Measurements from ENCODE around the gene UEVLD.
"Not testable (repeated sequence)": the region's sequence is repeated elsewhere in the genome, so short reads cannot be mapped to it uniquely, and the experiment has no call there.

UEVLD gene

DNA sequence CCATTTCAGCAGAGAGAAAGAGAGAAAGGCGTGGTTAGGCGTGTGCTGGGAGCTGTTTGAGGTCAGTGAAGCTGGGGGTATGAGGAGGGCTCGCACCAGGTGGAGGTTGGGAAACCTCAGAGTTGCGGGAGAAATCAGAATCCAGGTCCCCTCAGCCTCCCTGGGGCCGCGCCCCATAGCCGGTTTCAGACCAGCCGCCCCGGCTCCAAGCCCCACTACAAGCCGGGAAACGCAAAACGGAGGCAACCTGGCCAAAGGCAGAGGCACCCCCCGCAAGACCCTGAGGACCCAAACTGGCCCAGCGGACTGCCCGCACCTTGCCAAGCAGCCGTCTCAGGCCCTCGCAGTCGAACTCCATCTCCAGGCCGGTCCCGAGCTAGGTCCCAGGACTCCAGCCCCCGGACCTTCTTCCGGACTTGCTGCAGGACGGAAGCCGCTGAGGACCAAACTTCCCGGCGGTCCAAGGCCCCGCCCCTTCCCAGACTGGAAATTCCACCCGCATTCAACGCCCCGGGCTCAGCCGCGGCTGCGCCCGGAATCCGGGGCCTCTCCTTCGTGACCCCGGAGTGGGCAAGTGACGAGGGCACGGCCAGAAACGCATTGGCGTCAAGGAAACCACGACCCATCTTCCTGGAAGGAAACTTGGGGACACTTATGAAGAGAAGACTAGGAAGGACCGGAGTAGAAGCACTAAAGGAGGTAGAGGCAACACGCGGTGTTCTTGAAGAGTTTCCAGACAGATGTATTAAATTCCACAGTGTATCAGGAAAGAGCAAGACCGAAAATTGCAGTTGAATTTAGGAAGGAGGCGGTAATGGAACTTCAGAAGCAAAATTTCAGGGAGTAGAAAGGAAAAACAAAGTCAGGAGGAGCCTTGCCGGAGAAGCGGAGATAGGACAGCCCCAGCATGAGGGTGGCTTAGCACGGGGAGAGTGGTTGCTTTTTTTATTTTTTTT is at the start of gene UEVLD:
TSS of gene UEVLD (minus strand) at position 438 of the 956 bp plus-strand sequence. CDS start at position 358, 80 bp downstream.
- DNase-seq = peak in 55 of 56 donors; percentile 49 to 91 (median 81)

DNA sequence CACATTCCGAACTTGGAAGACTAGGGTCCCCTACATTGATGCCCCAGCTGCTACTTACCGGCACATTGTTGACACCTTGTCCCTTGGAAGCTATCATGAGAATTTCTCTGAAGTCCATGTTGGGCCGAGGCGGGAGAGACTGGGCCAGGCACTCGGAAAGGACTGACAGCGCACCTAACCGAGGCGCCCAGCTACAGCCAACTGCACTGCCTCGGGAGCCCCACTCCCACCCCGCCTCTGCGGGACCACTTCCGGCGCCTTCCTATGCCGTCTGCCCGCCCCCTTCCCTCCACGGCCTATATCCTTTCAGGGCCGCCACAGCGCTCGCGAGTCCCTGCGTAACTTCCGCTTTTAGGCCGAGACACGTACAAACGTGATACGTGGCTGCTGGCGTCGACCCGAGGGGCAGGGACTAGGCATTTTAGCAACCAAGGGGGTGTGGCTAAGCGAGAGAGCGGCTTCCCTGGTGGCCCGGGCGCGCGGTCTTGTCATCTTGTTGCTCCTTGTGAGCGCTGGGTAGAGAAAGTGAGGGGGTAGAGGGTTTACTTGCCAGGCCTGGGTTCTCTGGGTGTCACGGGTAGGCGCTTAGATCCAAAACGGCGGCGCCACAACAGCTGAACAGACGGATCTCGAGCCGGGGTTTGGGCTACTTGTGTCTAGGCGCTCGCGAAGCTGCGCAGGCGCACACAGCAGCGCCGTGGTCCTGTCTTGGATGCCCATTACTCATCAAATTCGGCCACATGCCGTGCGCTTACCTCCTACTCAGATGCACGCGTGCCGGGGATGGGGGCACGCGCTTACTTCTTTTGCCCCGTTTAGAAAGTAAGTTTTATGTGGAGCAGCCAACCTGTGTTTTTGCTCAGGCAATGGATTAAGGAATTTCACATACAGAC is 45.9 kb upstream of the UEVLD start, which contains the start of gene SPTY2D1:
TSS of gene SPTY2D1 (minus strand) at position 203 of the 893 bp plus-strand sequence. CDS start at position 118, 85 bp downstream.
- peak; percentile 81 to 100 (median 98) for DNase-seq

GRCh38 chr11:18633256-18634139 is 45.0 kb upstream of the UEVLD start:
- no peak for DNase-seq

GRCh38 chr11:18632841-18633240 is 44.3 kb upstream of the UEVLD start:
- DNase-seq = no peak

GRCh38 chr11:18624161-18624560 is 35.6 kb upstream of the UEVLD start:
- no peak for DNase-seq

GRCh38 chr11:18623707-18624106 is 35.2 kb upstream of the UEVLD start:
- no peak for DNase-seq

DNA sequence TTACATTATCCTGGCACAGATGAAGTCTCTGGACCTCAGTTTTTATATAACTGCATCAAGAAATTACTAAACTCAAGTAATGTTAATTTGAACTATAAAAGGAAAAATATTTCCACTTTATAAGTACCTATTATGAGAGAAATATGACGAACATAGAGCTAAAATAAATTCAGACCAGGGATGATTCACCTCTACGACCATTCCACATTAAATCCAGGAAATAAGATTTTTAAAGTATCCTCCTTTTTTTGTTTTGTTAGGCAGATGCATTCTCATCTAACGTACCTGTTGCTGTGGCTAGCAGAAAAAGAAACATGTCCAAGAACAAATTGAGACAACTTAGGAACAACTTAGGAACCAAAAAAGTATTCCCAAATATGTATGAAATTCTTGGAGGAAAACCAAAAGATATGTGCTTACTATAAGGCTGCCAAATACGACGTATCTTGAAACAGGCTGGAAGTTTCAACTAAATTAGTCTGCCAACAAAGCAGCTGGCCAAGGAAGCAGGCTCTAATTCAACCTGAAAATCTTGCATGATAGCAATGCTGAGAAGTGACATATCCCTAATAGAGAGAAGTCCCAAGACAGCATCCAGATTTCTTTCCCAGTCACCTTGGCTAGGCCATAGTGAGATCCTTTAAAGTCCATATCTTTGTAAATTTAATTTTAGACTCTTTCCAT is 29.9 kb upstream of the UEVLD start:
- no peak for DNase-seq

DNA sequence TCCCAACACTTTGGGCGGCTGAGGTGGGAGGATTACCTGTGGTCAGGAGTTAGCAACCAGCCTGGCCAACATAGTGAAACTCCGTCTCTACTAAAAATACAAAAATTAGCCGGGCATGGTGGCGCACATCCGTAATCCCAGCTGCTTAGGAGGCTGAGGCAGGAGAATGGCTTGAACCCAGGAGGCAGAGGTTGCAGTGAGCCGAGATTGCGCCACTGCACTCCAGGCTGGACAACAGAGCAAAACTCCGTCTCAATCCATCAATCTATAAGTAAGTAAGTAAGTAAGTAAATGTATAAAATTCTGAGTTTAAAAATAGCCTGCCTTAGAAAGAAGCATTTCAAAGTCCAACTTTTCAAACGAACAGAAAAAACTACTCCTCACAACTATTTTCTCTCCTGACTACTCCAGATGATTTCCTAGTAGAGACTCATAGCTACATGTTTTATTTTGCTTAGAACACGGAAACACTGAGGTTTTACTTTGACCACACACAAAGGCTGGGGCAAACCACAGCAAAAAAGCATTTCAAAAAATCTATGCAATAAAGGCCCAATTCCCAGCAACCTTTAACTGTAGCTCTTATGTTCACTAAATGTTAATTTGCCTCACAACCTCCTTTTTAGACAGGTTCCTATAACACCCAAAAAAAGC is 29.3 kb upstream of the UEVLD start:
- no peak for DNase-seq

DNA sequence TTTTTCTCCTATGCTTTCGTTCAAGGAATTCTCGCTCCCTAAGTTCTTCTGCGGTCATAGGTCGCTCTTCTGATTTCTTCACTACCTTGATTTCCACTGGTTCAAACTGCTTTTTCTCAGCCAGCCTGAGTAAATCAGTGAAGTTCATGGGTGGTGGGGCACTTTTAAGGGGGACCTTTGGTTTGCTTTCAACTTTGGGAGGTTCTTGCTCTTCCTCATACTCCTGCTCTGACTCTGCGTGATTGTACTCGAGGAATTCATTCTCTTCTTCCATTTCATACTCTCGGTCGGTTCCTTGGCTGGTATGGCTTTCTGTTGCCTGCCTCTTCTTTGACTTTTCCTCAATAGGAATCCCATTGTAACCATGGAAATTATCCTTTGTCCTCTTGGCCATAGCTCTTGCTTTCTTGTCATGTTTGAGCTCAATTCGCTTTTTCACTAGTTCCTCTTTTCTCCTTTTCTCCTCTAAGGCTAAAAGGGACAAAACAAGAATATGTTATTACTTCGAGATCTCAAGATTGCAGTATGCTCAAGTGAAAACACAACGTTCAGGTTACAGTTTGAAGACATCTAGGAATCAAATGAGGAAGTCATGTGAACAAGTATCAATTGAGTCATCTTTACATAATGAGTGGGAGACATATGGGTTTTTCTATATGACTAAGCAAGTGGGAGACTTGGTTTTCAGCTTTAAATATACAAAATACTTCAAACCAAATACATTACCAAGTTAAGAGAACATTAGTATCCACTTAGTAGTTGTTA is 27.3 kb upstream of the UEVLD start:
- DNase-seq = no peak

GRCh38 chr11:18614667-18615066 is 26.1 kb upstream of the UEVLD start:
- DNase-seq = no peak

GRCh38 chr11:18612394-18612793 is 23.9 kb upstream of the UEVLD start:
- DNase-seq = no peak

DNA sequence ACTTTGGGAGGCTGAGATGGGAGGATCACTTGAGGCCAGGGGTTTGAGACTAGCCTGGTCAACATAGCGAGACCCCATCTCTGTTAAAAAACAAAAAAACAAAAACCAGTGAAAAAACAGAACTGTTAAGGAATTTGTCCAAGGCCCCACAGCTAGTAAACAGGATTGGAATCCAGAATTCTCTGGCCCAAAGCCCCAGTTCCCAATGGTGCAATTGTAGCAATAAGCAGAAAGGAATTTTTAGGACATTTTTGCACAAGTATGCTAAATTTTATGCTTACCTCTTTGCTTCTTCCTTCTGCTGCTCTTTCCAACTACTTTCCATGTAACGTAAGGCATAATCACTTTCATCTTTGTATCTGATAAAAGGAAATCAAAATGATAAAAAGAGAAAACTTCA is 22.7 kb upstream of the UEVLD start:
- no peak for DNase-seq

DNA sequence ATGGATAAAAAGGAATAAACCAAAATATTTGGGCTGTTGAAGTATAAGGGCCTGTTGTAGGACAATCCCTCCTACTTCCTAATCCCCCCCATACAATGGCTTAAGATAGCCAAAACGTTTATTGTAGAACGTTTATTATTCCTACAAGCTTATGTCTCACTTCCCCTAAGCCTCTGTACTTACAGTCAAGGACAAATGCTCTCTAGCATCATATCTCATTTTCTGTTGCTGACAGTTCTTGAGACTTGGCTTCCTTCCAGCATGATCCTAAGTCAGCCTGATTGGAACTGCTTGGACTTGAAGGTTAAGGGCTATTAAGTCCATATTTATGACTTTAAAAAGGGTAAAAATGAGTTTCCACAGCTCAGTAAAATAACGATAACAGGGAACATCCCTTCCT is 19.8 kb upstream of the UEVLD start:
- no peak for DNase-seq

- no peak for DNase-seq
Measured at GRCh38 chr11:18600915-18601569, 12.5 kb upstream of the UEVLD start.

GRCh38 chr11:18599739-18600230 is 11.3 kb upstream of the UEVLD start, which contains the start of gene MISFA:
Gene MISFA, plus strand, starts transcription at chr11:18599789. Its CDS starts 140 bp downstream, at chr11:18599929.
- no peak for DNase-seq

DNA sequence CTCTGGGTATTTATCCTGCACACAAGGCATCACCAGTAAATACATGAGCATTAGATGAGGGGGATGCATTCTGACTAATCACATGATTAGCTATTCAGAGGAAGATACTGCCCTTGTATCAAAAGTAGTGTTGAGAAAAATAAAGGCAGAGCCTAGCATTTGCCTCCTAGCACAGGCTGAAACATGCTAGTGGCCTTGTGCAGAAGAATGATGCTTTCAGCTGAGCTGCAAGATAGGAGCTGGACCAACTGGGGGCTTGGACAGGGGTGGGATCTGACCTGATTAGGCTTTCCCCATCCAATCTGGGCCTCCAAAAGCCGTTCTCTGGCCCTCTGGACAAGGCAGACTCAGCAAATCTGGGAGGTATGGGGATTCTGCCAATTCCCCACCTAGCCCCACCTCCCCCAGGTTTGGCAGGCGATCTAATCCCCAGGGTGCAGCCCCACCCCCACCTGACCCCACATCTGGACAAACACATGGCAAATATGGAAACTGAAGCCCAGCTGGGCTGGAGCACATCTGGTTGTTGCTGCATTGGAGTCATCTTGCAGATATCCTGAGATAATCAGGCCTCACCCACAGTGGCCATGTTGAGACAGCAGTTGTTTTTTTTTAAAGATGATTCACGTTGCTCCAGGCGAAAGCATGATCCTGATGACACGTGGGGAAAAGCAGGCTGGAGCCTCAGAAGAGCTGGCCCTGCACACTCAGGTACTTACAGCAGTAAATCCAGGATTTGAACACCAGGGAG is 6.6 kb upstream of the UEVLD start:
- no peak for DNase-seq

GRCh38 chr11:18594088-18594487 is 5.6 kb upstream of the UEVLD start:
- not testable (repeated sequence) for DNase-seq

All from nucleus accumbens (tissue), 56 donors.